ENCODE results near the gene CARS2.

The CARS2 gene

DNA sequence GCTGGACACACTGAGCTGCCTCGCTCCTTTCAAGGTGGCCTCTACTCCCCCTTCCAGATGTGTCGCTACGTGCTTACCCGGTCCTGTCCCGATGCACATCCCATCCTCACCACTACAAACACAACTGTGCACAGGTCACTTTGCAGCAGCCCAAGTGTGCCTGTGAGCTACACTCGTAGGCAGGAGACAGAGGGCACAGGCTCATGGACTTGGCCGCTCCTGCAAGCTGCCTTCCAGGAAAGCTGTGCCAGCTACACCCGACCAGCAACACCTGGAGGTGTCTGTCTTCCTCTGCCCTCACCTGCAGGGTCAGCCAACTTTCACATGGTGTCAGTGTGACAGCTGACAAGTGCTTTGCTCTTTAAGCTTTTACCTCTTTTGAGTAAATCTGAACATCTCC, 15.4 kb downstream of the CARS2 start:
- H3K4me3 ChIP-seq (ENCODE audit: low read depth, low read length): no peak overlapping the region
- TF ChIP-seq, protein P1, sequence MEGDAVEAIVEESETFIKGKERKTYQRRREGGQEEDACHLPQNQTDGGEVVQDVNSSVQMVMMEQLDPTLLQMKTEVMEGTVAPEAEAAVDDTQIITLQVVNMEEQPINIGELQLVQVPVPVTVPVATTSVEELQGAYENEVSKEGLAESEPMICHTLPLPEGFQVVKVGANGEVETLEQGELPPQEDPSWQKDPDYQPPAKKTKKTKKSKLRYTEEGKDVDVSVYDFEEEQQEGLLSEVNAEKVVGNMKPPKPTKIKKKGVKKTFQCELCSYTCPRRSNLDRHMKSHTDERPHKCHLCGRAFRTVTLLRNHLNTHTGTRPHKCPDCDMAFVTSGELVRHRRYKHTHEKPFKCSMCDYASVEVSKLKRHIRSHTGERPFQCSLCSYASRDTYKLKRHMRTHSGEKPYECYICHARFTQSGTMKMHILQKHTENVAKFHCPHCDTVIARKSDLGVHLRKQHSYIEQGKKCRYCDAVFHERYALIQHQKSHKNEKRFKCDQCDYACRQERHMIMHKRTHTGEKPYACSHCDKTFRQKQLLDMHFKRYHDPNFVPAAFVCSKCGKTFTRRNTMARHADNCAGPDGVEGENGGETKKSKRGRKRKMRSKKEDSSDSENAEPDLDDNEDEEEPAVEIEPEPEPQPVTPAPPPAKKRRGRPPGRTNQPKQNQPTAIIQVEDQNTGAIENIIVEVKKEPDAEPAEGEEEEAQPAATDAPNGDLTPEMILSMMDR (IDR thresholded peaks at IDR 0.05; ENCODE audit: low read depth, low read length, missing control alignments): no peak
- in situ Hi-C loops (cut with HindIII; ENCODE audit: low sequenced_read_pairs): no loop called here
- no peak for DNase-seq (ENCODE audit: low read depth)

- H3K4me3 ChIP-seq (ENCODE audit: low read depth, low read length): no peak overlapping the region
Measured at GRCh38 chr13:110689711-110690110, 16.2 kb downstream of the CARS2 start.

GRCh38 chr13:110689041-110689440, 16.9 kb downstream of the CARS2 start:
- H3K4me3 ChIP-seq (ENCODE audit: low read depth, low read length): no peak overlapping the region
- in situ Hi-C loops (cut with HindIII; ENCODE audit: low sequenced_read_pairs): no loop called here
- TF ChIP-seq, protein P1 (IDR thresholded peaks at IDR 0.05; ENCODE audit: low read depth, low read length, missing control alignments): no peak
- DNase-seq (ENCODE audit: low read depth): no peak

More at GRCh38 chr13:110689711-110690110, 16.2 kb downstream of the CARS2 start:
- in situ Hi-C loops (cut with HindIII; ENCODE audit: low sequenced_read_pairs): no loop called here
- TF ChIP-seq, protein P1 (IDR thresholded peaks at IDR 0.05; ENCODE audit: low read depth, low read length, missing control alignments): no peak
- DNase-seq (ENCODE audit: low read depth): no peak

- DNase-seq (ENCODE audit: low read depth): no peak
- in situ Hi-C loops (cut with HindIII; ENCODE audit: low sequenced_read_pairs): no loop called here
- TF ChIP-seq, protein P1 (IDR thresholded peaks at IDR 0.05; ENCODE audit: low read depth, low read length, missing control alignments): no peak
- H3K4me3 ChIP-seq (ENCODE audit: low read depth, low read length): no peak overlapping the region
Measured at GRCh38 chr13:110687736-110688135, 18.2 kb downstream of the CARS2 start.

- H3K4me3 ChIP-seq (ENCODE audit: low read depth, low read length): no peak overlapping the region
- in situ Hi-C loops (cut with HindIII; ENCODE audit: low sequenced_read_pairs): no loop called here
- TF ChIP-seq, protein P1 (IDR thresholded peaks at IDR 0.05; ENCODE audit: low read depth, low read length, missing control alignments): no peak
- no peak for DNase-seq (ENCODE audit: low read depth)
Measured at GRCh38 chr13:110685305-110686020, 20.5 kb downstream of the CARS2 start.

DNA sequence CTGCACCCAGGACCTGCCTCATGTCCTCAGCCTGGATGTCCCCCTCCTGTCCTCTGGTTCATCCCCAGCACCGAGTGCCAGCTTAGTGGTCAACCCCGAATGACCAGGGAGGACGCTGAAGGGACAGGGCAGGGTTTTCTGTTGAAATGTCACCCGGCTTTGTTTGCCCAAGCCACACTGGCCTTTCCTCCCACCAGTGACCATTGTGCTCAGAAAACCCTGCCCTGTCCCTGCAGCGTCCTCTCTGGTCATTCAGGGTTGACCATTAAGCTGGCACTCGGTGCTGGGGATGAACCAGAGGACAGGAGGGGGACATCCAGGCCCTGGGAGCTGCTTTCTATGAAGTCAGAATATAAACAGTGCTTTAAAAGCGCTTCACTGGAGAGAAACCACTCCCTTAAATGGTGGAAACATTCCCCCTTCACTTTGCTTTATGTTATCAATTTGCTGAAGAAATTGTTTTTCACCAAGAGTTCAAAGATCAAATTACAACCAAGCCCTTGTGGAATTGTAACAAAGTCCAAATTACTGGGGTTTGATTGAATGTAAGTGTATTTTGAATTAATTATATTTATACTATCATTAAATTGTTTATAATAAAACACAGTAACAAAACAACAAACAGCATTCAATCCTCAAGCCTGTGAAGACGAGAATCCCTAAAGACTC, 21.4 kb downstream of the CARS2 start:
- DNase-seq (ENCODE audit: low read depth): no peak
- in situ Hi-C loops (cut with HindIII; ENCODE audit: low sequenced_read_pairs): no loop called here
- TF ChIP-seq, protein P1 (IDR thresholded peaks at IDR 0.05; ENCODE audit: low read depth, low read length, missing control alignments): no peak
- no peak overlapping the region for H3K4me3 ChIP-seq (ENCODE audit: low read depth, low read length)

All from astrocyte of the cerebellum (primary cell).